A549 (cell line): ENCODE results near the gene ENGASE. TPM values are rescaled to one million over a fixed set of nuclear protein-coding genes. Genes with fewer than 3 reads are reported as not detected.

ENCODE experiments used
- ATAC-seq, 2 experiments: fragments of 200-7000 bp in 1 of 2; fragments of >200 bp in 1 of 2; cut with Nextera tagmentation in 1 of 2; cut with Tn5 transposase in 1 of 2; 3 replicates each; pipeline versions ENCODE4 v1.8.0 to v1.9.1; 2018 to 2020; ENCODE audit warnings: mild to moderate bottlenecking in 1 of 2, moderate library complexity in 1 of 2
- CTCF ChIA-PET: fragments of 300-600 bp; sonication (Branson Sonifier 250); formaldehyde crosslinking; extraction: SDS; loops from one replicate; lab custom pipeline; 2021; ENCODE audit warnings: antibody characterized with exemption, inconsistent platforms; lab: Yijun Ruan, JAX
- POLR2A ChIA-PET: fragments of 350-600 bp; formaldehyde crosslinking; extraction: SDS; loops from one replicate; lab custom pipeline; 2021; ENCODE audit warnings: antibody characterized with exemption, inconsistent platforms; lab: Yijun Ruan, JAX
- DNase-seq, 2 experiments: peaks; one replicate each; pipeline versions ENCODE4 v3.0.0 to v3.0.0-alpha.2; 2011 to 2016; ENCODE audit warnings: low read depth in 1 of 2, low spot score in 1 of 2
- FAIRE-seq: peaks from 2 replicates; lab custom pipeline; 2011; peaks lifted over from hg19 to GRCh38; lab: Jason Lieb, UNC
- H3K27ac ChIP-seq, 2 experiments: fragments of >200 bp; sonication (Bioruptor Twin); formaldehyde crosslinking; 3 replicates each; pipeline ENCODE4 v1.5.1; 2016 to 2017
- H3K4me1 ChIP-seq: fragments of >200 bp; sonication (Bioruptor Twin); formaldehyde crosslinking; 3 replicates; pipeline ENCODE4 v1.6.1; 2016
- H3K4me2 ChIP-seq: fragments of >200 bp; sonication (Bioruptor Twin); formaldehyde crosslinking; 3 replicates; pipeline ENCODE4 v1.6.1; 2016
- H3K4me3 ChIP-seq: fragments of >200 bp; sonication (Bioruptor Twin); formaldehyde crosslinking; 3 replicates; pipeline ENCODE4 v1.5.1; 2016
- H3K9me3 ChIP-seq: fragments of >200 bp; sonication (Bioruptor Twin); formaldehyde crosslinking; 3 replicates; pipeline ENCODE4 v1.6.1; 2016
- BCL3 ChIP-seq: fragments of >200 bp; sonication (Bioruptor Twin); formaldehyde crosslinking; IDR thresholded peaks from 3 replicates; pipeline ENCODE4 v1.6.1; 2016
- CBX2 ChIP-seq: fragments of 200-600 bp; sonication (generic); IDR thresholded peaks from 2 replicates; pipeline ENCODE4 v1.6.1; 2016; ENCODE audit warnings: low read depth, mild to moderate bottlenecking, borderline replicate concordance
- CTCF ChIP-seq: fragments of >200 bp; sonication (Bioruptor Twin); formaldehyde crosslinking; IDR thresholded peaks from 3 replicates; pipeline ENCODE4 v1.5.1; 2016
- ELK1 ChIP-seq: fragments of 150-350 bp; IDR thresholded peaks from 2 replicates; pipeline ENCODE4 v1.6.1; 2014; ENCODE audit warnings: low read depth, mild to moderate bottlenecking, low read length
- EP300 ChIP-seq, 2 experiments: fragments of >200 bp; sonication (Bioruptor Twin); formaldehyde crosslinking; IDR thresholded peaks; 2 replicates in 1 of 2; 3 replicates in 1 of 2; pipeline ENCODE4 v1.6.1; 2016 to 2017
- FOSL2 ChIP-seq, 2 experiments: fragments of 450-650 bp in 1 of 2; fragments of >200 bp in 1 of 2; sonication (Bioruptor Twin) in 1 of 2; formaldehyde crosslinking; IDR thresholded peaks; 2 replicates each; pipeline versions ENCODE4 v1.5.0 to v1.6.1; 2016 to 2020; ENCODE audit warnings: mild to moderate bottlenecking in 1 of 2, moderate library complexity in 1 of 2
- FOXS1 ChIP-seq: fragments of 250-450 bp; sonication (Bioruptor Pico); IDR thresholded peaks from 2 replicates; pipeline ENCODE4 v1.5.0; 2020; ENCODE audit warnings: mild to moderate bottlenecking, moderate library complexity
- GATA3 ChIP-seq: IDR thresholded peaks from 2 replicates; pipeline ENCODE4 v1.6.1; 2012; ENCODE audit warnings: borderline replicate concordance
- HMGXB4 ChIP-seq: fragments of 250-450 bp; sonication (Bioruptor Pico); IDR thresholded peaks from 2 replicates; pipeline ENCODE4 v1.5.0; 2021; ENCODE audit warnings: mild to moderate bottlenecking, moderate library complexity, borderline replicate concordance
- HOXA7 ChIP-seq: fragments of 250-450 bp; sonication (Bioruptor Pico); IDR thresholded peaks from 2 replicates; pipeline ENCODE4 v1.5.0; 2020; ENCODE audit warnings: mild to moderate bottlenecking, moderate library complexity
- HOXB5 ChIP-seq: fragments of 250-450 bp; sonication (Bioruptor Pico); IDR thresholded peaks from 2 replicates; pipeline ENCODE4 v1.5.0; 2020; ENCODE audit warnings: mild to moderate bottlenecking, moderate library complexity
- JUN ChIP-seq, 2 experiments: fragments of >200 bp; sonication (Bioruptor Twin); formaldehyde crosslinking; IDR thresholded peaks; 2 replicates in 1 of 2; 3 replicates in 1 of 2; pipeline ENCODE4 v1.6.1; 2016 to 2017
- JUNB ChIP-seq: fragments of >200 bp; sonication (Bioruptor Twin); formaldehyde crosslinking; IDR thresholded peaks from 2 replicates; pipeline ENCODE4 v1.6.1; 2016
- KDM1A ChIP-seq: fragments of 200-600 bp; sonication (generic); IDR thresholded peaks from 2 replicates; pipeline ENCODE4 v1.6.1; 2016; ENCODE audit warnings: low read depth, mild to moderate bottlenecking
- MAFK ChIP-seq: fragments of 450-650 bp; IDR thresholded peaks from 2 replicates; pipeline ENCODE4 v1.6.1; 2014; ENCODE audit not compliant: partially characterized antibody
- MYC ChIP-seq: IDR thresholded peaks from 2 replicates; pipeline ENCODE4 v1.6.1; 2012; ENCODE audit warnings: mild to moderate bottlenecking, inconsistent platforms, low read length, improper control_type of control experiment, borderline replicate concordance
- NPAS2 ChIP-seq: fragments of 250-450 bp; sonication (Bioruptor Pico); IDR thresholded peaks from 2 replicates; pipeline ENCODE4 v1.8.0; 2022; ENCODE audit warnings: mild to moderate bottlenecking, moderate library complexity, borderline replicate concordance
- POLR2A ChIP-seq: IDR thresholded peaks from 2 replicates; pipeline ENCODE4 v1.6.1; 2012; ENCODE audit warnings: mild to moderate bottlenecking, low read length
- RFX5 ChIP-seq: fragments of 450-650 bp; IDR thresholded peaks from 2 replicates; pipeline ENCODE4 v1.7.1; 2014; ENCODE audit warnings: antibody characterized with exemption, mild to moderate bottlenecking, moderate library complexity
- USF2 ChIP-seq: fragments of 450-650 bp; IDR thresholded peaks from 2 replicates; pipeline ENCODE4 v1.6.1; 2014; ENCODE audit warnings: antibody characterized with exemption
- WGBS: methylation state at CpG from one replicate; pipeline ENCODE4 v1.1.6; 2017; ENCODE audit errors: missing lambda C conversion rate; 5-methylcytosine and 5-hydroxymethylcytosine counted together
- polyA plus RNA-seq, 4 experiments: library from polyadenylated mRNA; depleted of rRNA in 3 of 4; stranded (reverse); fragments of >200 nt; fragmentation: RNase III in 1 of 4; extraction: RNeasy Plus Mini Kit Qiagen cat#74134 plus additional on column Dnase treatment in 1 of 4; gene quantifications; 2 replicates in 3 of 4; 3 replicates in 1 of 4; pipeline ENCODE4 v1.2.3, GENCODE V29; 2011 to 2017

Gene ENGASE
- polyA plus RNA-seq, 2 of the 4 experiments (the other 2 are of a cell fraction): 13.4 to 41.7 TPM

GRCh38 chr17:79050551-79050950 is 24.1 kb upstream of the ENGASE start:
- ATAC-seq (no peak), FAIRE-seq (no peak), DNase-seq (no peak)
- H3K9me3 ChIP-seq: peaks cover 17% of the 10 kb centered on the region; the same call in 2 of the 3 replicates
- H3K4me3 ChIP-seq: no peak overlapping the region
- ChIA-PET CTCF (interaction anchor here (0.9 to 11.9 kb wide), 12 partner anchors 8 to 351 kb away, joined by 3 to 289 read pairs (median 10); no protein-coding TSS in a partner anchor), POLR2A (no interaction called here)
- WGBS: 79% methylated on average over 5 of the region's 6 CpGs
- H3K27ac ChIP-seq: no peak overlapping the region
- H3K4me1 ChIP-seq: no peaks in the 10 kb centered on the region
- H3K4me2 ChIP-seq: no peak overlapping the region
- no peak for TF ChIP-seq CBX2
- TF ChIP-seq KDM1A: no peak
- no peak for TF ChIP-seq HMGXB4 (CRISPR knock-in tag)
- TF ChIP-seq POLR2A: no peak
- TF ChIP-seq CTCF: no peak
- TF ChIP-seq GATA3: no peak
- no peak for TF ChIP-seq MYC

- no peak overlapping the region for H3K27ac ChIP-seq
- H3K4me1 ChIP-seq: no peaks in the 10 kb centered on the region
- ChIA-PET POLR2A (no interaction called here), CTCF (interaction anchor here (0.7 to 11.9 kb wide), 12 partner anchors 9 to 340 kb away, joined by 3 to 289 read pairs (median 6); no protein-coding TSS in a partner anchor)
- H3K9me3 ChIP-seq: peaks cover 17% of the 10 kb centered on the region; the same call in 2 of the 3 replicates
- no peak for ATAC-seq
- TF ChIP-seq JUNB (no peak), NPAS2 (no peak), BCL3 (no peak), USF2 (no peak), JUN (IDR thresholded peaks at IDR 0.05) (no peak), HOXB5 (no peak), MAFK (no peak), FOXS1 (CRISPR knock-in tag) (no peak), RFX5 (no peak), HOXA7 (no peak), KDM1A (no peak), FOSL2 (IDR thresholded peaks at IDR 0.05) (no peak), FOSL2 (CRISPR knock-in tag; IDR thresholded peaks at IDR 0.05) (no peak; the same call in 1 of the 2 replicates), EP300 (IDR thresholded peaks at IDR 0.05) (no peak), ELK1 (no peak)
- no peak overlapping the region for H3K4me2 ChIP-seq
- FAIRE-seq: no peak
- 60% methylated on average over 6 of the region's 6 CpGs for WGBS
- no peak overlapping the region for H3K4me3 ChIP-seq
- DNase-seq: no peak
These were observed 23.3 kb upstream of the ENGASE start for GRCh38 chr17:79051306-79051705.
